Mesenteric fat pad (tissue), 1 donor: Measurements from ENCODE around the gene LNP1. TPM values are rescaled to one million over a fixed set of nuclear protein-coding genes. Genes with fewer than 3 reads are reported as not detected.

Experiments
- DNase-seq: peaks from one replicate; pipeline ENCODE4 v3.0.0-alpha.2; 2020; ENCODE audit warnings: low spot score
- total RNA-seq: library from RNA; stranded (reverse); fragmentation: NEBNext Ultra II Directional; extraction: Animal tissue kit (Norgen Biotek cat#: 25700); gene quantifications from one replicate; pipeline ENCODE4 v1.2.1, GENCODE V29; 2021
- donor health status: DM: yes; HTN: yes; CAD: no.

The LNP1 gene
- total RNA-seq, 1 donor from 2014 or later = 1.3 TPM

- DNase-seq = no peak
Measured at GRCh38 chr3:100399341-100400071, 1.8 kb upstream of the LNP1 start.

GRCh38 chr3:100400419-100400779, 940 bp upstream of the LNP1 start:
- no peak for DNase-seq

DNA sequence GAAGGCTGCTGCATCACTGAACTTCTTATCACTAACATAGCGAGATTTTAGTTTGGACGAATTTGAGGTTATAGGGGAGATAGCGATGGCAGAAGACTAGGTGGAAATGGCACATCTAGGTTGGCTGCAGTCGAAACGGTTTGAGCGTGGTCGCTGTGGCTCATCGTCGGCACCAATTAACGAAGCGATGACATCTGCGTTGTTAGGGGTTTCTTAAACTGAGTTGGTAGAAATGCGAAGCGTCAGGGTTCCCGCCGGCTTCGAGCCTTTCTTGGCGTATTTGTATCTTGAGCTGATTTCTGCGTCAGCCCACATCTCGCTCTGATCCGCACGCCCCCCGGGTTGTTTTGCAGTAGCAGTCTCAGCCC, 319 bp downstream of the LNP1 start:
- no peak for DNase-seq

- no peak for DNase-seq
Measured at GRCh38 chr3:100402256-100402655, 917 bp downstream of the LNP1 start.

DNA sequence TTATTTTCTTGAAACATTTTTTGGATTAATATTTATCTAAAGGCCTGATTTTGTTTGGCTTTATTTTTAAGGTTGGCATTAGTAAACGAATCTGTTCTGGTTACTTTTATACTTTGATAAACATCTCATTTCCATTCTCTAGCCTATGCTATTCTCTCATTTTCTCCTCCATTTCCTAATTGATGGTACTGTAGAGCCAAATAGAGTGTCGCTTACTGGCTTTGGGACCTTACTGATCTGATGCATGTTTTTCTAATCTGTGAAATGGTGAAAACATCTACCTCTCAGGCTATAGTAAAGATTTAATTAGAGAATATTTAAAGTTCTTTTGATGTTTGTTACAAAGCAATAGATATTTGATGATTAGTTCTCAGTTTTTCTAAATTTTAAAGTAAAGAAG, 1.6 kb downstream of the LNP1 start:
- DNase-seq = no peak

DNA sequence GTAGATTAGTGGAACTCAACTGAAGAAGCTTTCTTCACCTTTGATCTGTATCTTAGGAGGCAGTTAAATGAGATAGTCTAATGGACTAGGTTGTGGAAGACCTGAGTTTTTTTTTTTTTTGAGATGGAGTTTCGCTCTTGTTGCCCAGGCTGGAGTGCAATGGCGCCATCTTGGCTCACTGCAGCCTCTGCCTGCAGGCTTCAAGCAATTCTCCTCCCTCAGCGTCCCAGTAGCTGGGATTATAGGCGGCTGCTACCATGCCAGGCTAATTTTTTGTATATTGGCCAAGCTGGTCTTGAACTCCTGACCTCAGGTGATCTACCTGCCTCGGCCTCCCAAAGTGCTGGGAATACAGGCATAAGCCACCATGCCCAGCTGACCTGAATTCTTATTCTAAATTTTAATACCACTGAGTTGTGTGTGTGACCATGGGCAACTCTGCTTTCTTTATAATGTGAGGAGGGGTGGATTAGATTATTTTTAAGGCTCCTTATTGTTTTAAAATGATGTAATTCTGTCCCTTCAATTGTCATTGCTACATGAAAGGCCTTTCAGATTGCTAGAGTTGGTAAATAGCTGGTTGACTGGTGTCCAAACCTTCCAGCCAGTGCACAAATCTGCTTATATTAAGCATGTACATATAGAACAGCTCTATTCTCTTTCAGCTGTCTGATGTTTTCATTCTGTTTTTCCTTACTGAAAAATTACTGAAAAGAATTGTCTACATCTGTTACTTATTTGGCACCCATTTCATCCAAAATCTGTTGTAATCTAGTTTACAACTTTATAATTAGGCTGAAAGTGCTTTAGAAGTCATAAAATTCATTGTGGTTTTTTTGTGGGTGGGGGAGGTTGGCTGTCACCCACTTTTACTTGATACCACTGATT, 2.3 kb downstream of the LNP1 start:
- DNase-seq = no peak

GRCh38 chr3:100404250-100404548, 2.9 kb downstream of the LNP1 start:
- DNase-seq = no peak

- no peak for DNase-seq
Measured at GRCh38 chr3:100407164-100407563, 5.8 kb downstream of the LNP1 start.

- no peak for DNase-seq
Measured at GRCh38 chr3:100407977-100408532, 6.7 kb downstream of the LNP1 start.

DNA sequence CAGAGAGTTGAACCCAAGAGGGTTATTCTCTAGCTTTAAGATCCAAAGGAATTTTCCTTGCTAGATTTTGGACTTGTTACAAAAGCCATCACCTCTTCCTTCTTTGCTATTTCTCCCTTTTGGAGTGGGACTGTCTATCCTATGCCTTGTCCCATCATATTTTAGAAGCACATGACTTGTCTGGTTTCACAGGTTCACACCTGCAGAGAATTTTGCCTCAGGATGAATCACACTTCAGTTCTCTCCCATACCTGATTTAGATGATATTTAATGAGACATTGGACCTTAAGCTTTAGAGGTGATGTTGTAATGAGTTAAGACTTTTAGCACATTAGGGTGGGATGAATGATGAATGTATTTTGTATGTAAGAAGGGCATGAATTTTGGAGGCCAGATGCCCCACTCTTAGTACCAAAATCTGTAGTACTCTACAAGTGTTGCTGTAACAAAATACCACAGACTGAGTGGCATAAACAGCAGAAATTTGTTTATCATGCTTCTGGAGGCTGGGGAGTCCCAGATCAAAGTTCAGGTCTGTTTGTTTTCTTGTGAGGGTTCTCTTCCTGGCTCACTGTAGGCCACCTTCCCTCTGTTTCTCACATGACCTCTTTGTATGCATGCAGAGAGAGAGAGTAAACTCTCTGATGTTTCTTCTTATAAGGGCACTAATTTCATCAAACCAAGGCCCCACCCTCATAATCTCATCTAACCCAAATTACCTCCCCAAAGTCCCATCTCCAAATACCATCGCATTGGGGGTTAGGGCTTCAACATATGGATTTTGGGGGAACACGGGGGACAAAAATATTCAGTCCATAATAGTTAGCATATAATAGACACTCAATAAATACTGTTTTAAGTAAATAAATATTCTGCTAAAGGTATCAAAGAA, 10.0 kb downstream of the LNP1 start:
- DNase-seq = no peak

DNA sequence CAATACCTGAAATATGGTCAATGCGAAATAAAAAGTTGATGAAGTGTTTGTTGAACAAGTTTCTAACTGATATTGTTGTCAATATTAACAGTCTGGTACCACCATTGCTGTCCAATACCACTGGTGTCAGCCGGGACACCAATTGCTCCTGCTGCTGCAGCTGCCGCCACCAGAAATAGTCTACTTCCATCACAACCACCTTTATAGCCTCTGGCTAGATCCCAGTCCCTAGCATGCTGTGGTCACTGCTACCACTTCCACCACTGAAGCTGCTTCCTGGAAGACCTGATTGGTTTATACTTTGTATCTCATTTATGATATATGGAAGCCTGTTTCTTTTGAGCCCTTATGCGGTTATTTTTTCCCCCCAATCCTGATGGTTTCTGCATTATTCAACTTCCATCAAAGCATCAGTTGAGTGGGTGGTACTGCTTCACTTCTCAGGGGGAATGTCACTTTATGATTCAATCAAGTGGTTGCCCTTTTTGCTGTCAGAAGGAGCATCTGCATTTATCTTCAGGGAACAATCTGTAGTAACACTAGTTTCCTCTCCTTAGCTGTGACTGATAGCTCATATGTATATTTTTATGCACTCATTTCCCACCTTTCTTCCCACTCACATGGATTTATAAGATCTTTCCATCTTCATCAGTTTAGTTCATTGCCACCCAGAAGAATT, 11.7 kb downstream of the LNP1 start:
- DNase-seq = no peak

DNA sequence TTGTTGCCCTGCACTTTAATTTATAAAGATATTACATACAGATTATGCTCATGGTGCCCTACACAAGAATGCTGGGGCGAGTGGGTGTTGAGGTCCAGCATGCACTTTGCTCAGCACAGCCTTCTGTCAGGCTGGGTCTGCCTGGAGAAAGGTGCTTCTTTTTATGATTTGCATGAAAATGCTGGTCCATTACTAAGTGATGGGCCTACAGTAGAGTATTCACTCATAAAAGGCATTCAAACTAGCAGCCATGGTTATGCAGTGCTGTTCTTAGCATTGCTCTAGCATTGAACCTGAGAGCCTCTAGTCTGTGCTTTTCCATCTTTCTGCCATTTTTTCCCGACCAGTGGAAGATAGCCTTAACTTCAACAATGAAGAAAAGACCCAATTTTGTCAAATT, 12.3 kb downstream of the LNP1 start:
- DNase-seq = no peak

GRCh38 chr3:100416176-100416575, 14.8 kb downstream of the LNP1 start:
- no peak for DNase-seq

DNA sequence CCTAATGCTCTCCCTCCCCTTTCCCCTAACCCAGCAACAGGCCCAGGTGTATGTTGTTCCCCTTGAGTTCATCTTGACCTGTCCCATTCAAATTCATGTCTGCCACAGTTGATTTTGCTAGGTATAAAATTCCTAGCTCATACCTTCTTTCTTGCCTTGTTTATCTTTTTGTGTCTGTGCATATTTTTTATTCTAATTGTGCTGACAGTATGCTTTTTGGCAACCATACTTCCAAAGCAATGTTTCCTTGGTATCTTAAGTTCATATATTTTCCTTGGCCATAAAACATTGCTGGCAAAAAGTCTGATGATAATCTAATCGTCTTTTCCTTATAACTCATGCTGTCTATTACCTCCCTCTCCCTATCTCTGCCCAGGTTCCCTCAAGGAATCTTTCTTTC, 15.5 kb downstream of the LNP1 start:
- DNase-seq = no peak

GRCh38 chr3:100419406-100419805, 18.1 kb downstream of the LNP1 start:
- DNase-seq = no peak

- DNase-seq = no peak
Measured at GRCh38 chr3:100420885-100421284, 19.5 kb downstream of the LNP1 start.

GRCh38 chr3:100423611-100424010, 22.3 kb downstream of the LNP1 start:
- no peak for DNase-seq

DNA sequence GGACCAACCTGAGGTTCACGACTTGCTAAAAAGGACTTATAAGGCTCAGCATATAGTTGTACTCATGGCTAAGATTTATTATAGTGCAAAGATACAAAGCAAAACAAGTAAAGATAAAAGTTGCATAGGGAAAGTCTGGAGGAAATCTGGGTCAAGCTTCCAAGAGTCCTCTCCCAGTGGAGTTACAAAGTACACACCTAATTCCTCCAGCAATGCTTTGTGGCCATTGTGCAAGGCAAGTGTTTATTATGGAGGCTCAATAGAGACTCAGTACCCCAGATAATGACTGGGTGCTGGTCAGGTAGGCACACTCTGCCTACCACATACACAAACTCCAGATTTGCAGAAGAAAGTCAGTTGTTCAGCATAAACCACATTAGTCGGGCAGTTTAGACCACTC, 22.9 kb downstream of the LNP1 start:
- no peak for DNase-seq

GRCh38 chr3:100425316-100425715, 24.0 kb downstream of the LNP1 start:
- no peak for DNase-seq

DNA sequence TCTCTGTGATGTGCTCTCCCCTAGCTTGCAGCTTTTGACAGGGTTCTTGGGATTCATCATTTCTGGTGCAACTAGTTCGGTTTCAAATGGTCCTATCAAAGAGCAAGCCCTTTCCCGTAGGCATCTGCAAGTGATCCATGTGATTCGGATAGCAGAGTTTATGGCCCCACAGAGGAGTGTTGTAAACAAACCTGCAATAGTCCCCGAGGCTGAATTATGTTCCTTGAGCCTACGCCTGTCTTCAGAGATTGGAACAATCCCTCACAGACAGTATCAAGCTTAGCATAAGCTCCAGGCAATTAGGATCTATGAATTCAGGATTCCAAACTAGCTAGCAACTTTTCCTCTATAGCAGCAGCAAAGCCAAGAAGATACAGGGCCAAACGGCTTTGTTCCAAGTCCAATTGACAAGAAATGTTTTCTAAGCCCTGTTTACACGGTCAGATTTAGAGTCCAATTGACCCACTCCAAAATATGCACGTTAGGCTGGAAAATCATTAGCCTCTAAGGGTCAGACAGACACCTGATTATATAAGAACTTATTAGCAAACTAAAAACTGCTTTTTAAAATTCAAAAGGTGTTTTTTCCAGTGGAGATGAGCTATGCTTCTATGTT, 24.8 kb downstream of the LNP1 start:
- no peak for DNase-seq

DNA sequence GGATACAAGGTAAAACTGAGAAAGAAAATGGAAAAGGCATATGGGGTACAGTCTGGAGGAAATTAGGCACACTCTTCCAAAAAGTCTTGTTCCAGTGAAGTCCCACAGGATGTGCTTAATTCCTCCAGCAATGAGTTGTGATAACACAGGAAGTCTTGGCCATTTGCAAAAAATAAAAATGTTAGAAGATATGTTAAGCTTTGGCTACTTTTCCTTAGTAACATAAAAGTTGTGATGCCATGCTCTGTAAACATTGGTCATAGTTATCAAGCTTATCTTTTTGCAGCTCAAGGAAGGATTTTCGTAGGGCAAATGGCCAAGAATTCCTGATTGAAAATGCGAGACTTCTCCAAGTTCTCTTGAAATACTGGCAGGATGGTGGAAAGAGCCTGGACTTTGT, 26.4 kb downstream of the LNP1 start:
- DNase-seq = no peak
